Colon (tissue), 2 donors: ENCODE results near the gene FURIN.
"Not testable (repeated sequence)": the region's sequence is repeated elsewhere in the genome, so short reads cannot be mapped to it uniquely, and the experiment has no call there.

Experiments used
- FAIRE-seq: peaks from 2 replicates; lab custom pipeline; 2012; peaks lifted over from hg19 to GRCh38; lab: Jason Lieb, UNC
- donor health status: control.
- donor health status: control.

FURIN gene

DNA sequence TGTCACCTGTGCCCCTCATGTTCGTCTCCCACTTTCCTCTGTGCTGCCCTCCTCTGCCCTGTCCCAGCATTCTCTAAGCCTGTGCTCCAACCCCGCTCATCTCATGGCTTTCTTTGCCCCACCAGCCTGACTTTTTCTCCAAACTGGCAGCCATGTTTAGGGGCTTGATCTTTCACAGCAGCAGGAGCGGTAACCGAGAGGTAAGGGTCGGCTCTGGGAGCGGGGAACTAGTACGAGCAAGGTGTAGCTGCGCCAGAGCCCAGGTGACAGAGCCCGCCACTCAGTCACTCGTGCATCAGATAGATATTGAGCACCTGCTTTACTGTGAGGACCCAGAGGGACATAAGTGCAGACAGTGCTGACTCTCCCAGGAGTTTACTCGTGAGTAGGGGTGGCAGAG lies 48.1 kb downstream of the FURIN start:
- FAIRE-seq = no peak

- no peak for FAIRE-seq
Observed at GRCh38 chr15:90917569-90917968, 49.2 kb downstream of the FURIN start.

DNA sequence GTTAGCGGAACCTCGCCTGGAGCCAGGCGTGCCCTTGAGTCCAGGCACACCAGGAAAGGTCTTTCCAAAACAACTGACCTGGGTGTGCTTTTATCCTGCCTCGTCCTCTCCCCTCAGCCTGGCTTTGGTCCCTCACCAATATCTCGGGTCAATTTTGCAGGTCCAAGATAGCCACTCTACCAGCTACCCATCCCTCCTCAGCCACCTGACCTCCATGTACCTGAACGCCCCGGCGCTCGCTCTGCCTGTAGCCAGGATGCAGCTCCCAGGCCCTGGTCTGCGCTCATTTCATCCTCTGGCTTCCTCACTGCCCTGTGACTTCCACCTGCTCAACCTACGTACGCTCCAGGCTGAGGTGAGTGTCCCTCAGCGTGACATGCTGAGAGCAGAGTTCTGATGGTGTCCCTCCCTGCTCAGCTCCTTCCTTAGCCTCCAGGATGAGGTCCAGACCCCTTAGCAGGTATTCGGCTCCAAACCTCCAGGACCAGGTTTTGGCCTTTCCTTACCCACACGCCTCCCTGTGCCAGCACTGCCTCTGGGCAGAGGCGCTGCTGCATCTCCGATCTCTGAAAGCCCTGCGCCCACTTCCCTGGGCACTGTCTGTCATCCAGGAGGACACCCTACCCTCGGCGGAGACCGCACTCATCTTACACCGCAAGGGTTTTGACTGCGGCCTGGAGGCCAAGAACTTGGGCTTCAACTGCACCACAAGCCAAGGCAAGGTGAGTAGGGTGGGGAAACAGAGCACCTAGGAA lies 49.8 kb downstream of the FURIN start:
- no peak for FAIRE-seq

- no peak for FAIRE-seq
Observed at GRCh38 chr15:90918835-90919234, 50.4 kb downstream of the FURIN start.

GRCh38 chr15:90921887-90922286 lies 53.5 kb downstream of the FURIN start:
- no peak for FAIRE-seq

DNA sequence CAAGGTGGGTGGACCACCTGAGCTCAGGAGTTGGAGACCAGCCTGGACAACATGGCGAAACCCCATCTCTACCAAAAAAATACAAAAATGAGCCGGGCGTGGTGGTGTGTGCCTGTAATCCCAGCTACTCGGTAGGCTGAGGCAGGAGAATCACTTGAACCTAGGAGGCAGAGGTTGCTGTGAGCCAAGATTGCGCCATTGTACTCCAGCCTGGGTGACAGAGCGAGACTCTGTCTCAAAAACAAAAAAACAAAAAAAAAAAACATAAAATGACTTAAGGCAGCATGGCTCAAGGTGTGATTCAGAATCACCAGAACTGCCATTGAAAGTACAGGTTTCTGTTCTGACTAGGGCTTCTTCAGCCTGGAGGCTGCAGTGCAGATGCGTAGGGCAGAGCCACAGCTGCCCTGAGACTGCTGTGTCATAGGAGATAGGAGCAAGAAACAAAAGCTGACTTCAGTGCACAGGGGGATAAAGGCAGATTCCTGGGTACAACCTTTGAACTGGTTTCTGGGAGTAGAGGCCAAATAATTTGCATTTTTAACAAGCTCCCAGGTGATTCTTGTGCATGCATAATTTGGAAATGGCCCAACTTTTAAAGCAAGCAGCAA lies 54.4 kb downstream of the FURIN start:
- not testable (repeated sequence) for FAIRE-seq

- FAIRE-seq = no peak
Observed at GRCh38 chr15:90924375-90924774, 56.0 kb downstream of the FURIN start.

GRCh38 chr15:90926766-90927165 lies 58.4 kb downstream of the FURIN start:
- not testable (repeated sequence) for FAIRE-seq

DNA sequence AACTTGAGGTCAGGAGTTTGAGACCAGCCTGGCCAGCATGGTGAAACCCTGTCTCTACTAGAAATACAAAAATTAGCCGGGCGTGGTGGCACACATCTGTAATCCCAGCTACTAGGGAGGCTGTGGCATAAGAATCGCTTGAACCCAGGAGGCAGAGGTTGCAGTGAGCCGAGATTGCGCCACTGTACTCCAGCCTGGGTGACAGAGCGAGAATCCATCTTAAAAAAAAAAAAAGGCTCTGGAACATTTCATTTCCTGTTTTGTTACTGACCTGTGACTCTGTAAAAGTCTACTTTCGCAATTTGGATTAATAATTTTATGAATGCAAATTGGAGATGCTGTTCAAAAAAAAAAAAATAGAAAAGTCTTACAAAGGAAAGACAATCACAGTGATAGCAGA lies 59.7 kb downstream of the FURIN start:
- FAIRE-seq = not testable (repeated sequence)

DNA sequence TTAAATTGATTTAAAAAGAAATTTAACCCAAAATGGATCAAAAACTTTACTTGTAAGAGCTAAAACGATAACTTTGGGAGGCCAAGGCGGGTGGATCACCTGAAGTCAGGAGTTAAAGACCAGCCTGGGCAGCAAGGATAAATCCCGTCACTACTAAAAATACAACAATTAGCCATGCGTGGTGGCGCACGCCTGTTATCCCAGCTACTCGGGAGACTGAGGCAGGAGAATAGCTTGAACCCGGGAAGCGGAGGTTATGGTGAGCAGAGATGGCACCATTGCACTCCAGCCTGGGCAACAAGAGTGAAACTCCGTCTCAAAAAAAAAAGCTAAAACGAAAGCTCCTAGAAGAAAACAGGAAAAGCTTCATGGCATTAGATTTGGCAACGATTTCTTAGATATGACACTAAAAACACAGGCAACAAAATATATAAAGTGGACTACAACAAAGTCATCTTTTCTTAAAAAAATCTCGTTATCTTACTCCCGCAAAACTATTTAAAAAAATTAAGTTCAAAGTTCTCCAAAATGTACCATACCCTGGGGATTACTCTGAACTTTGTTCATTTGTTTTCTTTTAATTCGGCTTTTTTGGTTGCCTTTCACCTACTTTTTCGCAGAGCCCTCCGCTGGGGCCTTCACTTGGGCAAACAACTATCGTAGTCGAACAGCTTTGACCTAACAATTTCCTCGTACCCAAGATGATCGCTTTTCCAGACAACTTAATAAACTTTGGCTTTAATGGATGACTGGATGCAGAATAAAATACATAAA lies 61.0 kb downstream of the FURIN start:
- no peak for FAIRE-seq

DNA sequence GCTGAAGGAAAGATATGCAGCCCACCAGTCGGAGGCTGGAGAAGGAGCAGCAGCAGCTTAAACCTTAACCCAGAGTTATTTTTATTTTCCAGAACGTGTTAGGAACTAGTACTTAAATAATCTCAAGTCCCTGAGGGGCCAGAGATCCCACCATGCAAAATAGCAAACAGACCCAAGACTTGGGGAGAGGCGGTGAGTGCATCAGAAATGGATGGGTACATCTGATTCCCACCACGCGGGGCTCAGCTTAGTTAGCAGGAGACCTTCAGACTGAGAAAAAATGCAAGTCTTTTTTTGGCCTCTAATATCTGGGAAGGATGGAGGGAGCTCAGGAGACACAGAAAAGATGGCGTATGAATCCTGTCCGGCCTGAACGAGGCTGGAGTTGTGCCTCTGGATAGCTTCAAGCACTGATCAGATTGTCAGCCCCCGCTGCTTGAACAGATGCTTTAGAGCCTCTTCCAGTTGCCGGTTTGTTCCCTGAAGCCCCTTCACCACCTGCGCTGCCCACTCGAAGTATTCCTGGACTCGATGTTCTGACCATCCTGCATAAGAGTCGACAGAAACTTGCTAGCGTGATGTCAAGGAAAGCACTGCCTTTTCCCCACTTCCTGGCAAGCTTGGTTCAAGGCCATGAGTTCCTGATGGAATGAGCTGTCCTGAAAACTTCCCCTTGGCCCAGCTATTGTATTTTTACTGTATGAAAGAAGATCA lies 62.6 kb downstream of the FURIN start:
- FAIRE-seq = no peak

DNA sequence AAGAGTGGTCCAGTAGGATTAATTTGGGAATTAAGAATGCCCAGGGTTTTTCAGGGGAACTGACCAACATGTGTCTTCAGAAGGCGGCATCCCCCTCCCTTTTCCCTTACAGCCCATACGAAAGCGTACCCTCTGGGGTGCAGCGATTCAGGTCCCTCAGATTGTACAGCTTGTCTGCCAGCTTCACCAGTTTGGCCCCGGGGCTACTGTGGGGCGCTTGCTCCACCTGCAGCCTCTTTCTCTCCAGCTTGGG lies 63.1 kb downstream of the FURIN start:
- no peak for FAIRE-seq

GRCh38 chr15:90931828-90932659 lies 63.7 kb downstream of the FURIN start, which contains the start of gene HDDC3:
TSS of gene HDDC3 (minus strand) at chr15:90932549. CDS start at chr15:90932540, 9 bp downstream.
- no peak for FAIRE-seq

DNA sequence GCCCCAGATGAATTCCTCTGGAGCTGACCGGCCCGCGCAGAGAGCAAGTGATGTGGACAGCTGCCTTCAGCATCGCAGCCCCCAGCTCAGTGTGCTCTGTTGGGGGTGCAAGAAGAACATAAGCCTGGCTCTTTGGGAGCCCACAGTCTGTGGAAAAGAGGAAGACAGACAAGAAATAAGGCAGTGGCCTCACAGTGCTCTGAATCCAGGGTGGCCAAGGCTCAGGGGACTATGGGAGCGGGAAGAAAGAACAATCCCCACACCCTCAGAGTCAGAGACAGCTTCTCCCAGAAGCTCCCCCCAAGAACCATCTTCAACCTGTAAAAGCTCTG lies 64.2 kb downstream of the FURIN start:
- no peak for FAIRE-seq
